Ishikawa (cell line): Measurements from ENCODE around the gene CACNA1G.

Experiments
- CEBPB ChIP-seq: IDR thresholded peaks from 2 replicates; pipeline ENCODE4 v1.6.1; 2012
- CREB1 ChIP-seq: IDR thresholded peaks from 2 replicates; pipeline ENCODE4 v1.6.1; 2012; ENCODE audit warnings: low read depth
- EP300 ChIP-seq: IDR thresholded peaks from 2 replicates; pipeline ENCODE4 v1.6.1; 2012; ENCODE audit warnings: borderline replicate concordance
- NFIC ChIP-seq: IDR thresholded peaks from 2 replicates; pipeline ENCODE4 v1.6.1; 2012
- TAF1 ChIP-seq: IDR thresholded peaks from 2 replicates; pipeline ENCODE4 v1.6.1; 2012; ENCODE audit warnings: low read depth, mild to moderate bottlenecking
- TCF12 ChIP-seq: IDR thresholded peaks from 2 replicates; pipeline ENCODE4 v1.6.1; 2012; ENCODE audit warnings: low read depth
- TF ChIP-seq, protein P1 (sequence below): IDR thresholded peaks from 2 replicates; pipeline ENCODE4 v1.6.1; 2012; ENCODE audit warnings: low read depth, mild to moderate bottlenecking

DNA sequence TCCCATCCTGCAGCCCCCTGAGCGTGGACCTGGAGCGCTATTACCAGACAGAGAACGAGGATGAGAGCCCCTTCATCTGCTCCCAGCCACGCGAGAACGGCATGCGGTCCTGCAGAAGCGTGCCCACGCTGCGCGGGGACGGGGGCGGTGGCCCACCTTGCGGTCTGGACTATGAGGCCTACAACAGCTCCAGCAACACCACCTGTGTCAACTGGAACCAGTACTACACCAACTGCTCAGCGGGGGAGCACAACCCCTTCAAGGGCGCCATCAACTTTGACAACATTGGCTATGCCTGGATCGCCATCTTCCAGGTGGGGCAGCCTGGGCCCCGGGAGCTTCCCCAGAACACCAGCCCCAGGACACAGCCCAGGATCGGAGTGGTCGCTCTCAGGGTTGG, 12.0 kb downstream of the CACNA1G start:
- TF ChIP-seq EP300 = no peak
- no peak for TF ChIP-seq TAF1
- no peak for TF ChIP-seq CREB1
- TF ChIP-seq NFIC = no peak
- no peak for TF ChIP-seq TCF12
- TF ChIP-seq CEBPB = no peak
- TF ChIP-seq, protein P1, sequence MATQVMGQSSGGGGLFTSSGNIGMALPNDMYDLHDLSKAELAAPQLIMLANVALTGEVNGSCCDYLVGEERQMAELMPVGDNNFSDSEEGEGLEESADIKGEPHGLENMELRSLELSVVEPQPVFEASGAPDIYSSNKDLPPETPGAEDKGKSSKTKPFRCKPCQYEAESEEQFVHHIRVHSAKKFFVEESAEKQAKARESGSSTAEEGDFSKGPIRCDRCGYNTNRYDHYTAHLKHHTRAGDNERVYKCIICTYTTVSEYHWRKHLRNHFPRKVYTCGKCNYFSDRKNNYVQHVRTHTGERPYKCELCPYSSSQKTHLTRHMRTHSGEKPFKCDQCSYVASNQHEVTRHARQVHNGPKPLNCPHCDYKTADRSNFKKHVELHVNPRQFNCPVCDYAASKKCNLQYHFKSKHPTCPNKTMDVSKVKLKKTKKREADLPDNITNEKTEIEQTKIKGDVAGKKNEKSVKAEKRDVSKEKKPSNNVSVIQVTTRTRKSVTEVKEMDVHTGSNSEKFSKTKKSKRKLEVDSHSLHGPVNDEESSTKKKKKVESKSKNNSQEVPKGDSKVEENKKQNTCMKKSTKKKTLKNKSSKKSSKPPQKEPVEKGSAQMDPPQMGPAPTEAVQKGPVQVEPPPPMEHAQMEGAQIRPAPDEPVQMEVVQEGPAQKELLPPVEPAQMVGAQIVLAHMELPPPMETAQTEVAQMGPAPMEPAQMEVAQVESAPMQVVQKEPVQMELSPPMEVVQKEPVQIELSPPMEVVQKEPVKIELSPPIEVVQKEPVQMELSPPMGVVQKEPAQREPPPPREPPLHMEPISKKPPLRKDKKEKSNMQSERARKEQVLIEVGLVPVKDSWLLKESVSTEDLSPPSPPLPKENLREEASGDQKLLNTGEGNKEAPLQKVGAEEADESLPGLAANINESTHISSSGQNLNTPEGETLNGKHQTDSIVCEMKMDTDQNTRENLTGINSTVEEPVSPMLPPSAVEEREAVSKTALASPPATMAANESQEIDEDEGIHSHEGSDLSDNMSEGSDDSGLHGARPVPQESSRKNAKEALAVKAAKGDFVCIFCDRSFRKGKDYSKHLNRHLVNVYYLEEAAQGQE = no peak
